Osteocyte (in vitro differentiated cells): ENCODE measurements around the gene IGFL3. TPM values are rescaled to one million over a fixed set of nuclear protein-coding genes. Genes with fewer than 3 reads are reported as not detected.
"Not testable (repeated sequence)": the region's sequence is repeated elsewhere in the genome, so short reads cannot be mapped to it uniquely, and the experiment has no call there.

ENCODE experiments used
- DNase-seq: peaks from one replicate; pipeline ENCODE4 v3.0.0; 2021; ENCODE audit warnings: mixed read lengths; ENCODE audit not compliant: unreplicated experiment; ENCODE audit errors: extremely low spot score
- H3K27ac Mint-ChIP-seq: one replicate; pipeline ENCODE4 v1.8.0; 2021; ENCODE audit warnings: mild to moderate bottlenecking, mixed read lengths; ENCODE audit not compliant: unreplicated experiment
- H3K27me3 Mint-ChIP-seq: one replicate; pipeline ENCODE4 v1.8.0; 2021; ENCODE audit warnings: mixed read lengths; ENCODE audit not compliant: unreplicated experiment
- H3K36me3 Mint-ChIP-seq: one replicate; pipeline ENCODE4 v1.8.0; 2021; ENCODE audit warnings: mixed read lengths; ENCODE audit not compliant: unreplicated experiment
- H3K4me1 Mint-ChIP-seq: one replicate; pipeline ENCODE4 v1.8.0; 2021; ENCODE audit warnings: mixed read lengths; ENCODE audit not compliant: unreplicated experiment
- H3K4me3 Mint-ChIP-seq: one replicate; pipeline ENCODE4 v1.8.0; 2021; ENCODE audit warnings: mild to moderate bottlenecking, moderate library complexity, mixed read lengths; ENCODE audit not compliant: unreplicated experiment
- H3K9me3 Mint-ChIP-seq: one replicate; pipeline ENCODE4 v1.8.0; 2021; ENCODE audit warnings: mixed read lengths; ENCODE audit not compliant: unreplicated experiment
- total RNA-seq: library from RNA; stranded (reverse); gene quantifications from 2 replicates; pipeline ENCODE4 v1.2.1, GENCODE V29; 2021
- TF ChIP-seq, protein P1 (sequence below): fragments of 200-600 bp; sonication (generic); IDR thresholded peaks from 2 replicates; pipeline ENCODE4 v1.5.0; 2021; ENCODE audit warnings: antibody characterized with exemption, mild to moderate bottlenecking, moderate library complexity

Gene IGFL3
- total RNA-seq, 1 donor from 2014 or later, result not detected

DNA sequence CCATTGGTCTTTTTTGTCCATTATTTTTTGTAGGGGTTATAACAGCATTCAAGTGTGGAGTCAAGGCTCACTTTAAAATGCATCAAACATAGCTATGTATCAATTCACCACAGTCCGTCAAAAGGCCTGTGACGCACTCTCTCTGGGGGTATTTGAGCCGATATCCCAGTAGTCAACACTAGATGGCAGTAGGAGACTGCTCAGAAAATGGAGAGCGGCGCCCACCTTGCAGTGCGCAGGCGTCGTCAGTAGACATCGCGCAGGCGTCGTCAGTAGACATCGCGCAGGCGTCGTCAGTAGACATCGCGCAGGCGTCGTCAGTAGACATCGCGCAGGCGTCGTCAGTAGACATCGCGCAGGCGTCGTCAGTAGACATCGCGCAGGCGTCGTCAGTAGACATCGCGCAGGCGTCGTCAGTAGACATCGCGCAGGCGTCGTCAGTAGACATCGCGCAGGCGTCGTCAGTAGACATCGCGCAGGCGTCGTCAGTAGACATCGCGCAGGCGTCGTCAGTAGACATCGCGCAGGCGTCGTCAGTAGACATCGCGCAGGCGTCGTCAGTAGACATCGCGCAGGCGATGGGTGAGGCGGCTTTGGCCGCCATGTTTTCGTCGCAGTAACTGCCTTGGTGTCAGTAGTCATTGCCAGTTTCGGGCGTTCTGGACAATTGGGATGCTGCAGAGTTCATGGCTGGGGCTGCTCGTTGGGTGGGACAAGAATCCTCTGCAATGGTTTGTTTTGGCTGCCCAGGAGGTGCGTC, 45.7 kb downstream of the IGFL3 start:
- Mint-ChIP-seq H3K4me1 (peaks cover 21% of the 10 kb centered on the region), H3K27me3 (peaks cover 59% of the 10 kb centered on the region)
- not testable (repeated sequence) for H3K9me3 Mint-ChIP-seq, H3K27ac Mint-ChIP-seq, DNase-seq, H3K4me3 Mint-ChIP-seq, H3K36me3 Mint-ChIP-seq
- TF ChIP-seq, protein P1, sequence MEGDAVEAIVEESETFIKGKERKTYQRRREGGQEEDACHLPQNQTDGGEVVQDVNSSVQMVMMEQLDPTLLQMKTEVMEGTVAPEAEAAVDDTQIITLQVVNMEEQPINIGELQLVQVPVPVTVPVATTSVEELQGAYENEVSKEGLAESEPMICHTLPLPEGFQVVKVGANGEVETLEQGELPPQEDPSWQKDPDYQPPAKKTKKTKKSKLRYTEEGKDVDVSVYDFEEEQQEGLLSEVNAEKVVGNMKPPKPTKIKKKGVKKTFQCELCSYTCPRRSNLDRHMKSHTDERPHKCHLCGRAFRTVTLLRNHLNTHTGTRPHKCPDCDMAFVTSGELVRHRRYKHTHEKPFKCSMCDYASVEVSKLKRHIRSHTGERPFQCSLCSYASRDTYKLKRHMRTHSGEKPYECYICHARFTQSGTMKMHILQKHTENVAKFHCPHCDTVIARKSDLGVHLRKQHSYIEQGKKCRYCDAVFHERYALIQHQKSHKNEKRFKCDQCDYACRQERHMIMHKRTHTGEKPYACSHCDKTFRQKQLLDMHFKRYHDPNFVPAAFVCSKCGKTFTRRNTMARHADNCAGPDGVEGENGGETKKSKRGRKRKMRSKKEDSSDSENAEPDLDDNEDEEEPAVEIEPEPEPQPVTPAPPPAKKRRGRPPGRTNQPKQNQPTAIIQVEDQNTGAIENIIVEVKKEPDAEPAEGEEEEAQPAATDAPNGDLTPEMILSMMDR, result peak; percentile 56

DNA sequence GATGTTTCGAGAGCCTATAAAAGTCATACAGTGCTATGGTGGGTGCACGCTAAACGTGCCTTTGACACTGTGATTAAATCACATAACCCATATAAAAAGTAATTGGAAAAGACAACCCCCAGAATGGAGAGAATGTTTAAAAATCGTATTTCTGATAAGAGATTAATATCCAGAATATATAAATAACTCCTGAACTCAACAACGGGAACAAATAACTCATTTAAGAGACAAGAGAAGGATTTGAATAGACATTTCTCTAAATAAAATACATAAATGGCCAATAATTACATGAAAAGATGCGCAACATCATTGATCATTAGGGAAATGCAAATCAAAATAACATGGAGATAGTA, 46.7 kb downstream of the IGFL3 start:
- DNase-seq, result no peak
- Mint-ChIP-seq H3K27me3 (peaks cover 60% of the 10 kb centered on the region), H3K9me3 (no peaks in the 10 kb centered on the region), H3K4me1 (peaks cover 21% of the 10 kb centered on the region), H3K27ac (no peak overlapping the region), H3K36me3 (no peaks in the 10 kb centered on the region), H3K4me3 (no peak overlapping the region)
- TF ChIP-seq, protein P1, result no peak

DNA sequence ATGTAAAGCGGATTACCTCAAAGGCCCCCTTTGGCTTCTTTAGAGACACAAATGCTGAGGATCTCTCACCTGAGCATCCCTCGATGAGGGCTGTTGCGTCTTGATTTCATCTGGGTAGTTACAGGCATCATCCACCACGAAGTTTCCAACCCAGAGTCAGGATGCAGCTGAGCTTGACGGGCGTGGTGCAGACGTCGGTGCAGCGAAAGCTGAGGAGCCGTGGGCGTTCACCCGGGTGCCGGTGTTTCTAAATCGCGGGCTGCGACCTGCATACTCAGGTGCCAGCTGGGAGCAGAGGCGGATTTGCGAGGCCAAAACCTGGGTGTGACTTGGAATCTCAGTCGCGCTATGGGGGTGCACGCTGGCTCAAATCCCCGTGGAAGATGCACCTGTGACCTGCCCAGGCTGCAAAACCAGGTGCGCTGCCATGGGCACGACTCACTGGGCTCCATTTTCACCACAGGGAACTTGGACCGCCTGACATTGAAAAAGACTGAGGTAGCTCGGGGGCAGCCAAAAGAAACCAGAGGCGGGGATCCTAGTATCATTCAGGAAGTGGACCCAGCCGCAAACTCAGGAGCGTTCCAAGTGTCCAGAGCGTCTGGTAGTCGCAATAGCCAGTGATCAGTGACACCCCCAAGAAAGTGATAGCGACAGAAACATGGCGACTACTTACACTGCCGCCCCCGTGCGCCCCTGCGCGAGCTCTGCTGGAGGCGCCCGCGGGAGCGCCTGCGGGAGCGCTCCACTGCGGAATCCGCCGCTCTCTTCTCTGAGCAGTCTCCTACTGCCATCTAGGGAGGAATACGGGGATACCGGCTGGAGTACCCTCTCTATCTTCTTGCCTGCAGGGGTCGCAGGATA, 47.3 kb downstream of the IGFL3 start:
- Mint-ChIP-seq H3K9me3 (no peaks in the 10 kb centered on the region), H3K4me3 (no peak overlapping the region), H3K36me3 (no peaks in the 10 kb centered on the region), H3K27me3 (peaks cover 60% of the 10 kb centered on the region), H3K4me1 (peaks cover 19% of the 10 kb centered on the region), H3K27ac (no peak overlapping the region)
- no peak for DNase-seq
- TF ChIP-seq, protein P1, result peak; percentile 99

DNA sequence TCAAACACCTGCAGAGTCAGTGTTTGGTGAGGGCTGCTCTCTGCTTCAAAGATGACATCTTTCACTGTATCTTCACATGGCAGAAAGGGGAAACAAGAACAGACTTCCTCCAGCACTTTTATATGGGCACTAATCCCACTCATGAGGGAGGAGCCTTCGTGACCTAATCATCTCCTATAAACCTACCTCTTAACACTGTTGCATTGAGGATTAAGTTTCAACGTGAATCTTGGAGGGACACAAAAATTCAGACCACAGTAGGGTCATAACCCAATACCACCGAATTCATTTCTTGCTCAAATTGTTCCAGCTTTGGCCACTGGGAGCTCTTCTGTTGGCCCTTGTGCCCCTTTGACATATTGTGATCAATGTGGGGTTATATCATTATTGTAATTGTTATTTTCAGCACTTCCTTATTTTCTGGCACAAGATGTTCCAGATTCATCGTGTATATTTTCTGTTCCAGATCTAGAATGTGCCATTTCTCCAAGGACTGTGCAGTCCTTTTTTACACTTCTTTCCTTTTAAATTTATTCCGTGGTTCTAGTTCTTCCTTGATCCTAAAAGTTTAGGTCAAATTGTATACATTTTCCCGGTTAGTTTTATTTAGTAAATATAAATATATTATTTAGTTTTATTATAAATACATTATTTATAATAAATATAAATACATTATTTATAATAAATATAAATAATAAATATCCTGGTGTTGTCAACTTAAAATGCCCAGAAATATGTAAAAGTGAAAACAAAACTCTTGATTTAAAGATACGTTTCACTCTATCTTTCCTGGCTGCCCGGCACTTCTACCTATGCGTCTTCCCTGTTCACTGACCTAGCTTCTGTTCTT, 48.2 kb downstream of the IGFL3 start:
- no peak for DNase-seq
- Mint-ChIP-seq H3K9me3 (no peaks in the 10 kb centered on the region), H3K4me3 (no peak overlapping the region), H3K4me1 (peaks cover 18% of the 10 kb centered on the region), H3K27ac (no peak overlapping the region), H3K36me3 (no peaks in the 10 kb centered on the region), H3K27me3 (peaks cover 61% of the 10 kb centered on the region)
- TF ChIP-seq, protein P1, result no peak
